ENCODE data around the gene DENND2D.
"Not testable (repeated sequence)": the region's sequence is repeated elsewhere in the genome, so short reads cannot be mapped to it uniquely, and the experiment has no call there.

The DENND2D gene

GRCh38 chr1:111221276-111221632 lies 20.8 kb upstream of the DENND2D start:
- no peak for TF ChIP-seq CTCF (IDR thresholded peaks at IDR 0.05; ENCODE audit: low read depth, low read length)

GRCh38 chr1:111220302-111220890 lies 19.9 kb upstream of the DENND2D start:
- DNase-seq (ENCODE audit: extremely low read depth, low read depth) = no peak
- no peak for TF ChIP-seq CTCF (IDR thresholded peaks at IDR 0.05; ENCODE audit: low read depth, low read length)

More at GRCh38 chr1:111221276-111221632, 20.8 kb upstream of the DENND2D start:
- DNase-seq (ENCODE audit: extremely low read depth, low read depth) = no peak

- DNase-seq (ENCODE audit: extremely low read depth, low read depth) = no peak
- no peak for TF ChIP-seq CTCF (IDR thresholded peaks at IDR 0.05; ENCODE audit: low read depth, low read length)
These were observed 19.3 kb upstream of the DENND2D start for GRCh38 chr1:111219557-111220286.

- no peak for DNase-seq (ENCODE audit: extremely low read depth, low read depth)
- no peak for TF ChIP-seq CTCF (IDR thresholded peaks at IDR 0.05; ENCODE audit: low read depth, low read length)
These were observed 18.5 kb upstream of the DENND2D start for GRCh38 chr1:111218701-111219556.

GRCh38 chr1:111217183-111217910 lies 16.9 kb upstream of the DENND2D start:
- no peak for DNase-seq (ENCODE audit: extremely low read depth, low read depth)

GRCh38 chr1:111216751-111217150 lies 16.3 kb upstream of the DENND2D start:
- no peak for TF ChIP-seq CTCF (IDR thresholded peaks at IDR 0.05; ENCODE audit: low read depth, low read length)
- DNase-seq (ENCODE audit: extremely low read depth, low read depth) = no peak

More at GRCh38 chr1:111217183-111217910, 16.9 kb upstream of the DENND2D start:
- no peak for TF ChIP-seq CTCF (IDR thresholded peaks at IDR 0.05; ENCODE audit: low read depth, low read length)

- not testable (repeated sequence) for DNase-seq (ENCODE audit: extremely low read depth, low read depth)
These were observed 14.8 kb upstream of the DENND2D start for GRCh38 chr1:111215285-111215684.

Data from AG09319 (cell line).